Stimulated activated CD4-positive, alpha-beta T cell treated with anti-CD3 and anti-CD28 coated beads, Interleukin-1b, Interleukin-23, amount 100 ng/mL, for 24 hours (primary cell): ENCODE data around the gene ZNF281.
A peak's percentile ranks its signal among the peaks of the same experiment; 100 is the strongest.
"Not testable (repeated sequence)": the region's sequence is repeated elsewhere in the genome, so short reads cannot be mapped to it uniquely, and the experiment has no call there.

ENCODE experiments used
- DNase-seq, 4 experiments: peaks; one replicate each; pipeline ENCODE4 v3.0.0-alpha.2; 2020; ENCODE audit warnings: low read depth in 4 of 4, low spot score in 1 of 4

Gene ZNF281

DNA sequence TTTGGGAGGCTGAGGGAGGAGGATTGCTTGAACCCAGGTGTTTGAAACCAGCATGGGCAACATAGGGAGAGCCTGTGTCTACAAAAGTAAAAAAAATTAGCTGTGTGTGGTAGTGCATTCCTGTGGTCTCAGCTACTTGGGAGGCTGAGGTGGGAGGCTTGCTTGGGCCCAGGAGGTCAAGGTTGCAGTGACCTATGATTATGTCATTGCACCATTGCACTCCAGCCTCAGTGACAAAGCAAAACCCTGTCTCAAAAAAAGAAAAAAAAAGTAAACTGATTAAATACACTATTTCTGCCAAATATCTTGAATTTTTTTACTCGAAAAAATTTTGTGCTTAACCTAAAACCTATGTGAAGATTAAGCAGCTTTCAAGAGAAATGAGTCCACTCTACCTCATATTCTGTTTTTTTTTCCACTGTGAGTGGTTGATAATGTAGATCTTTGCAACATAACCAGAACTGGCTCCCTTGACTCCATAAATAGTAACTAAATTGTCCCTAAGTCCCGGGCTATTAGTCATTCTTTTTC, 19.4 kb upstream of the ZNF281 start:
- no peak for DNase-seq

DNA sequence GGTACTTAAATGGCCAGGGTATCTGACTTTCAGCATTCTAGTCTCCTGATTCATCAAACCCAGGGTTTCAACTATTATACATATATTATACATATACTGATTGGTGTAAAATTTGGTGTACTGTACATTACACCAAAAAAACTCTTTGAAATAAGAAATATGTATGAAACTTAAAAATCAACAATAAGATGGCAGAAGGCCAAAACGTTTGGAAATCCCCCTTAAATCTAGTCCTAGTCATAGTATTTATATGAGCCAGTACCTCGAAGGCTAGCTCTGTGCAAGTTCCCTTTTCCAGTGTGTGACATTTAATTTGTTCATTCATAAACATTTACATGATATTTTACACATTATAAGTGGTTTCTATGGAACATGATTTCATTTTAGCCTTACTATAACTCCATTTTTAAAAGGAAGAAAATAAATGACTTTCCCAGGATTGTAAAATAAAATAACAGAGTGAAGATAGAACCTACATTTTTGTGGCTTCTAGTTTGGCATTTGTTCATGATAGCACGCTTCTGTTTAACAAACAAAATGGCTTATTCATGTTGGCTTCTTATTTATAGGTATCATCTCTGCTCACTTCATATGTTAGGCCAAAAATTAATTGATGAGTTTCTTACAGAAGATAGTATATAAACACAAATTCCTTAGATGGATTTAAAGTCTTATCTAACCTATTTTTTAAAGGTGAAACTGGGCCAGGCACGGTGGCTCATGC, 18.8 kb upstream of the ZNF281 start:
- no peak for DNase-seq

DNA sequence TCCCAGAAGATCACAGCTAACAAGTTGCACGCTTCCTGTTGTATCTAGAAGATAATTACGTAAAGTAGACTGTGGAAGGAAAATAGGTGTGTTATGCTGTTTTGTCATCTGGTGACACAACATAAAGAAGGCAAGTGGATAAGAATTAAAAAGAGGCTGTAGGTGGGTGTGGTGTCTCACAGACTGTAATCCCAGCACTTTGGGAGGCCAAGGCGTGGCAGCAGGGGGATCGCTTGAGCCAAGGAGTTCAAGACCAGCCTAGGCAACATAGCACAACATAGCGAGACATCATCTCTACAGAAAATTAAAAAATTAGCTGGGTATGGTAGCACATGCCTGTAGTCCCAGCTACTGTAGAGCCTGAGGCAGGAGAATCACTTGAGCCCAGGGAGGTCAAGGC, 17.9 kb upstream of the ZNF281 start:
- no peak for DNase-seq

DNA sequence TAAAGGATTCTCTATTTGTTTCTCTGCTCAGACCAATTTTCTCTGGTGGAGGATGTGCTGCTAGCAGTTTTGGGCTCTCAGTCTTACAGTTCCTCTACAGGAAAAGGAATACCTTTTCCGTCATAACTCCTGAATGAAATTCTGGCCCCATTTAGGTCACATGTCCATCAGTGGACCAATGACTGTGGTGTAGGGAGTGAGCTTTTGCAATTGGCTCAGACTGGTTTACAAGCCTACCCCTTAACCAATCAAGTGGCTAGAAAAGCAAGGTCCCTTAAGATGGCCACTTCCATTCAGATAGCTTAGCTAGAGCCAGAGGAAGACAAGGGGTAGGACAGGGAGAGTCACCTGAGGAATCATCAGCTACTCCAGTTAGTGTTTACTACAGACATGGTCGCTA, 16.4 kb upstream of the ZNF281 start:
- no peak for DNase-seq

DNA sequence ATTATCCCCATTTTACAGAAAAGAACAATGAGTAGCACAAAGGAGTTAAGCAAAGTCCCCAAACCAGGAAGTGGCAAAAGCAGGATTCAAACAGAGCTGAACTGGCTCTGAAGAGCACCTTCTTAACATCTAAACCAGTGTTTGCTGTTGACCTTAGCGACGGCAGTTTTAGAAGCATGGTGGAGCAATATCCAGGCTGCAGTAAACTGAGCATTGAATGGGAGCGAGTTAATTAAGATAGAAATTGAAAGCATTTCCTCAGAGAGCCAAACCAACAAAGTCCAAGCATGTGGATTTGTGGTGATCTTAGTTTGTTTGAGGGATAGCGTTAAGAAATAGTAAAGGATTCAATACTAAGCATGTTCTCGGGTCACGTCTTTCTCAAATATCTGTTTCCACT, 13.4 kb upstream of the ZNF281 start:
- DNase-seq, result no peak

DNA sequence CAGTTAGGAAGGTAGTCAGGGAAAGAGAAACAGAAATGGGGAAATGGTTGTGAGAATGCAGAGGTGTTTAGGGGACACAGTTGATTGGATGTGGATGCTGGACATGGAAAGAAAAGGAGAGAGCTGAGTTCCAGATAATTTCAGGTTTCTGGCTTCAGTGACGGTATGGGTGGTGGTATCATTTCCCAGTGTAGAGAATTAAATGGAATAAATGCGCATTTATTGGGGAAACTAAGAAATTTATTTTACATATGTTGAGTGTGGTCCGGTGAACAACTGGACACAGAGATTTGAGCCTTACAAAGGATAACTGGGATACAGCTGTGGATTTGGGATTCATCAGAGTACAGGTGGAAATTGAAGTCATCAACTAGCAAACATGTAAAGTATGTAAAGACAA, 12.4 kb upstream of the ZNF281 start:
- no peak for DNase-seq

DNA sequence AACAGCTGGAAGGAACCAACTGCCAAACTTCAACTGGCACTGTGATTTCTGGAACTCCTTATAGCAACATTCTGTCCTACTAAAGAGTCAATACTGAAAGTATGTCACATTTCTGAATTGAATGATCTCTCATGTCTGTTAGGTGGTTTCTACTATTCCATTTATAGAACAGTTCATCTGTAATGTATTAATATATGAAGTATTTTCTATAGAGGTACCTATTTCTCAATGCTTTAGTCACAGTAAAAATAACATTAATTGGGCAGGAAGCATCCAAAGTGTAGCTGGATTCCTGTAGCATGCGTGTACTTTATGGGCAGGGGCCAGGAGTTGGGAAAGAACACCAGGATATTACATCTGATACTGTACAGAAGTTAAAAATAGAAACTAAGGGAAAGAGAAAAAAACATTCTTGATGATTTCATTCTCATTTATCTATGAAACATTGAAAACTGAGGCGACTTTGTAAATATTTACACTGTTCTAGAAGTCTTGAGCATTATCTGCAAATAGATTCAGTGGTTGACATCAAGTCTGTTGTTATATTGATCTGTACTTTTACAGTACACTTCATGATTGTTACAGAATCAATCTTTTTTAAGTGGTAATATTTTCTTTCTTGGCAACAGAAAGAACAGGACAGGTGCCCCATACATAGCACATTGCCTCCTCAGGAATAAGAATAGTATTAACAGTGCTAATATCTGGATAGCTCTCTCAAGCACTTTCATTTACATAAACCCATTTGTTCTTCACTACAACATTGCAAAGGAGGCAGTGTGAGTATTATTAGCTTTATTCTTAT, 6.2 kb upstream of the ZNF281 start:
- no peak for DNase-seq

DNA sequence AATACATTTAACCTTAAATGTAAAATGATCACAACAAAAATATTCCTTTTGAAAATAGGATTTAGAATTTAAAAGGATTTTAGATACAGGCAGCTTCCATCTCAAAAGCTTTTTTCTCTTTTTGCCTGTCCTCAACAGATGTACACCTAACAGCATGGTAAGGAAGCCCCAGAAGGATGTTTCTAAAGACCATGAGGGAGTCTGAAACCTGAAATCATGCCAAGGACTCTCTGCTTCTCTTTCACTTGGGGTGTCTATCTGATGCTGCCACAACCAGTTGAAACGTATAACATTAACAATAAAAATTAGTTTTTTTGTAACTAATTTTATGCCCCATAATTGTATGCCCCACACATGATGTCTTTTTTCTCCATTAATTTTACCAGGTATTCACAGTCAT, 5.4 kb upstream of the ZNF281 start:
- no peak for DNase-seq

DNA sequence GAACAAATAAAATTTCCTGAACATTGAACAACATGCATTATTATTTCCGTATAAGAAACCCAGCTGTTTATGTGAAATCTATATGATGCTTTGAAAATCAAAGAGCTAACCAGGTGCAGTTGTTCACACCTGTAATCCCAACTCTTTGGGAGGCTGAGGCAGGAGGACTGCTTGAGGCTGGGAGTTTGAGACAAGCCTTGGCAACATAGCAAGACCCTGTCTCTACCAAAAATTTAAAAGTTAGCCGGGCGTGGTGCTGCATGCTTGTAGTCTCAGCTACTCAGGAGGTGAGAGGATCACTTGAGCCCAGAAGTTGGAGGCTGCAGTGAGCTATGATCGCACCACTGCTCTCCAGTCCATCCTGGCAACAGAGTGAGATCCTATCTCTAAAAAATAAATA, 4.8 kb upstream of the ZNF281 start:
- no peak for DNase-seq

DNA sequence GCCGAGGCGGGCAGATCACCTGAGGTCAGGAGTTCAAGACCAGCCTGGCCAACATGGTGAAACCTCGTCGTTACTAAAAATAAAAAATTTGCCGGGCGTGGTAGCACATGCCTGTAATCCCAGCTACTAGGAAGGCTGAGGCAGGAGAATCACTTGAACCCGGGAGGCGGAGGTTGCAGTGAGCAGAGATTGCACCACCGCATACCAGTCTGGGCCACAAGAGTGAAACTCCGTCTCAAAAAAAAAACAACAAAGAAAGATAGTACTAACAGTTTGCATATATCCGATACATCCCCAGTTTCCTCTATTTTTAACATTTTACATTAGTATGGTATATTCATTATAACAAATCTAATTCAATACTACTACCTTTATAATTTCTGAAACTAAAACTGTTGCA, 3.9 kb upstream of the ZNF281 start:
- DNase-seq, result not testable (repeated sequence)

DNA sequence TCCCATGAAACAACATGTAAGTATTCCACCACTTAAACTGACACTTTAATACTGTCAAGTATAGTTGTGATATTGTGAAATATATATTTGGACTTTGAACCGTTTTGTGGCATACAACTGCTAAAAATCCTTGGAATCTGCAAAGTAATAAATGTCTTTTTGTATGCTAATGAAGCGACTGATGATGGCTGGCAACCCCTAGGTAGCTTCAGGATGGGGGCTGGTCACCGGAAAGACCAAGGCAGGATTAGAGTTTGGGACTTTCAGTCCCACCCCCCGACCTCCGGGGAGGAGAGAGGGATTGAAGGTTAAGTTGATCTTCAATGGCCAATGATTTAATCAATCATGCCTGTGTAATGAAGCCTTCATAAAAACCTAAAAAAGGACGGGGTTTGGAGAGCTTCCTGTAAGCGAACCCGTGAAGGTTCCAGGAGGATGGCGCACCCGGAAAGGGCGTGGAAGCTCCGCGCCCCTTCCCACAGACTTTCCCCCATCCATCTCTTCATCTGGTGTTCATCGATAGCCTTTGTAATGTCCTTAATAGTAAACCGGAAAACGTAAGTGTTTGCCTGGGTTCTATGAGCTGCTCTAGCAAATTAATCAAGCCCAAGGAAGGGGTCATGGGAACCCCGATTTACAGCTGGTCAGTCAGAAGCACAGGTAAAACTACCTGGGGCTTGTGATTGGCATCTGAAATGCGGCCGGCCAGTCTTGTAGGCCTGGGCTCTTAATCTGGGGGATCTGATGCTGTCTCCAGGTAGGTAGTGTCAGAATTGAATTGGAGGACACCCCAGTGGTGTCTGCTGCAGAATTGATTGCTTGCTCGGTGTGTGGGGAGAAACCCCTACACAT, 1.8 kb upstream of the ZNF281 start:
- DNase-seq, result no peak

DNA sequence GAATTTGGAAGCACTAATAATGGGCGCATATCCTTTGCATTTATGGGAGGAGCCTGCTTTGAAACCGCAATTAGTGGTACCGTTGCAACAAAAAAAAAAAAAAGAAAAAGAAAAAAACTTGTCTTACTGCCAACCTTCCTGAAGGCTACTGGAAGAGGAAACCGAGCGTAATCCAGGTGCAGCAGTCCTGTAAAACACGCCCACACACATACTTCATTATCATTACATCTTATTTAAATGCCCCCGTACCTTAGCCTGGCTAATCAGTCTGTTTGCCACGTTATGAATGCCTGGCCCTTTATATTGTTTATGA, 686 bp upstream of the ZNF281 start:
- DNase-seq, result no peak

DNA sequence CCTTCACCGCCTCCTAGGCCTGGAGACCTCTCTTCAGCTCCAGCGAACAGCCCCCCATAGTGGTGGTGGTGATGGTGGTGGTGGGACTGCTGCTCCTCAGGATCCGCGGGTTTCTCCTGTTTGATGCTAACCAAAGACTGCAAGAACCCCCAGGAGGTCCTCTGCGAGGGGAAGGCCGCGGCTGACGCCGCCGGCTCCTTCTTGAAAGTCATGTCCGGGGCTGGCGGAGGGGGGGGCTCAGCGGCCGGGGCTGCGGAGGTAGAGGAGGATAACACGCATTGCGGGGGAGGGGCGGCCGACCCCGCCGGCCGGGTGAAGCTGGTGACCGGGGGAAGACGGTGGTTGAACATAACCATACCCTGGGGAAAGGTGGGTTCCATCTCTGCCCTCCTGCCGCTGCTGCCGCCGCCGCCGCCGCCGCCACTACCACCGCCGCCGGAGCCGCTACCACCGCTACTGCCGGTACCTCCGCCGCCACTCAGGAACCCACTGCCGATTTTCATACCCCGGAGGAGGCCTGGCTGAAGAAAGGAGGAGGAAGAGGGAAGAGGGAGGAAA, 554 bp downstream of the ZNF281 start:
- DNase-seq, result peak in 2 of 4 experiments; percentile 19 to 20

DNA sequence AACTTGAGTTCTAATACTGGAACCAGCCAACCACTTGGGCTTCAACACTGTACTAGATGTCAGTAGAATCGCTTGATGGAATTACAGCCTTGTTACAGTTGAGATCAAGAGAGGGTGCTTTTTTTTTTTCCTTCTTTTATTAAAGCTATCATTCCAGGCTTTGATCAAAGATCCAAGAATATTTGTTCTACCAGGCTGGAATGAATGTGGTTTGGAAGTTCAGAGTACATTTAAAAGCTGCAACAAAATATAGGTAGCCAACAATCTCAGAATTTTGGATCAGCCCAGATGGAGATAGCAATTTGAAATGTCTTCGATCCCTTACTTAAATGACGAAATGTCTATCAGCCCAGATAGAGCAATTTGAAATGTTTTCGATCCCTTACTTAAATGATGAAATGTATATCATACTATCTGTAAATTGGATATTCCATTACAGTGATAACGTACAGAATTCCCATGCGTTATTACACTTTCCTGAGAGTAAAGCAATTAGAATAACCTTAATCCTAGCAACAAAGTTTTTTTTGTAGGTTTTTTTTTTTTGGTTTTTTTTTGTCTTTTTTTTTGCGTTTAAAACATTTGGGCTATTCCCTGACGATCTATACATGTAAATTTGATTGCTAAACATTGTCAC, 3.6 kb downstream of the ZNF281 start:
- DNase-seq, result no peak

DNA sequence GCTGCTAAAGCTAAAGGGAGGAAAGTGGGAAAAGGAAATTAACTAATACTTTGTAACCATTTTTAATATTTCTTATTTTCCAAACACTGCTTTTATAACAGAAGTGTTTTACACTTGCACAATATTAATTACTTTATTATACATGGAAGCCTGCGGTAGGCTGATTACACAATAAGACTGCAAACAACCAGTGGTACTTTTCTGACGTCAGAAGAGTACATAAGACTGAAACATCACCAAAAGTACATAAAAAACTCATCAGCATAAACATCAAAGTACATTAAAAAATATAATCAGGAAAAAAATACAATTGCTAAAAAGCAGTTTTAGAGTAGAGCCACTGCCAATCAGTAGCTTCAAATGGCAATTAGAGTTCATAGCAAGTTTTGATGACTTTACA, 4.6 kb downstream of the ZNF281 start:
- DNase-seq, result no peak

DNA sequence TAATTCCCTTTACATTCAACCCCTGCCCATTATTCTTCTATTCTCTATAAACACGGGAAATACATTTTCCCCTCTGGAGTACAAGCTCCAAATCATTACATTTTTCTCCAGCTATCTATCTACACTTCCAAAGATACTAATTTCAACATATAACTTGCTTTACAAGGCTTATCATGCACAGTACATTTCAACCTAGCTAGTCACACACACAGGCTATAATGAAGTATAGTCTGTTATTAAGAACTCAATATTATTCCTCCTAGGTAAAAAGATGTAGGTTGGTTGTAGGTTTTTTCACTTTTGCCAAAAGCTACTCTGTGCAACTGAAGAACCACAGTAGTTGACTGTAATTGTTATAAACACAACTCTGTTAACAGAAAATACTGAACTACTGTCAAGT, 8.1 kb downstream of the ZNF281 start:
- DNase-seq, result no peak

DNA sequence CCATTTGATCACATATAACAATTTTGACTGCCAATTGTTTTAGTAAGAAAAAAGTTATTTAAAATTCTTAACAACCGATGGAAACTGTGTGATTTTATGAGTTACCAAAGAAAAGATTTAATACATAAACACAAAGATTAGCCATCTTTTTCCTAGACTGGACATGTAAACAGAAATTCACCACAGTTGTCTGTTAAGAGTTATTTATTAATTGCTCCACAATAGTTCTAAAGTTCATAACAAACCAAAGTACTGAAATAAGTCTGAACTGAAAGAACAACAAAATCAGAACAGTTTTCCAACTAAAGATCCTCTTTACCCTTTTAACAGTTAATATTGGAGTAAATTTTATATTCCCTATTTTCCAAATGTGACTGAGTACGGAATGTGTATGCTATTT, 8.6 kb downstream of the ZNF281 start:
- no peak for DNase-seq

DNA sequence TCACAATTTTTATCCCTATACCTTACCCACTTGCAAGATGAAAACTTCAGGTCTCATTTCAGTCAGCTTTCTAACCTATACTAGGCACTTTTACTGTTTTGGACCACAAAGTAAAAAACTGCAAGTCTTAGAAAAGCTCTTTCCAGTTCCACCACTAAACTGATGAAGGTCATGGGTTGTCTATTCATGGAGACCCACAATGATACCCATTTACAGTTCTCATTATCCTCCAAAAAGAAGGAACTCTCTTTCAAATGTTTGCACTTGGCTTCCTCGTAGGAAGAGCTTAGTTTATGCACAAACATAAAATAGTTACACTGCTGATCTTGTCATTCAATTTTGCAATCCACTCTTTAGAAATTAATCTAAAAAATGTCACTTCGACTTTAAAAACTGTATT, 9.3 kb downstream of the ZNF281 start:
- no peak for DNase-seq

DNA sequence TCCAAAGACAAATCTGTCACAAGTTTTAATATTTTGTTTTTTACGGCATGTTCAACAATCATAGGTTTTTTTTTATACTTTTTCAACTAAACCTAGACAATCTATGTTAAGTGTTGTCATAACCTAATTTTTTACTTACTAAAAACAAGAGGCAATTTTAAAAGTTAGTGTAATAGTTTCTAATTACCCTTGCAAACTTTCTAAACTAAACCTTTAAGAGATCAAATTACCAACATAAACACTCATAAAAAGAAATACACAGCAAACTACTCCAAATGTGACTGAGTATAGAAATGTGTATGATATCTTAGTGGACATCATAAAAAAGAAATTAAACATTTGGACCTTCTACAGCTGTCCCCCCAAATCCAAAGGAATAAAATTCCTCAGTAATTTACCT, 10.0 kb downstream of the ZNF281 start:
- no peak for DNase-seq

DNA sequence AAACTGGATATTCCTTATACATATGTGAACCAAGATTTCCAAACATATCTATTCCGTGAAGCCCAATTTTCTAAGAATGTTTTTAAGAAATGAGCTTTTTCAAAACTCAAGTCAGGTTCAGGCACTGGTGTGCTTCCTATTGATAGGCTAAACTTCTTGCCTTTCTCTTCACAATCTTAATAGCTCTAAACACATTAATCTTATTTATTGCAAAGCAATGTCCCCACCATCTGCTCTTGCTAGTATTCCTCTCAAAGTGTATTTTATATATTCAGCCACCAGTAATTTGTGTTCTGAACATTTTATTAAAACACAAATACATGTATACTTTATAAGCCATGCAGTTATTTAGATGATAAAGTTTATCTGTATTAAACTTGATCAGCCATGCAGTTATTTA, 11.5 kb downstream of the ZNF281 start:
- no peak for DNase-seq

DNA sequence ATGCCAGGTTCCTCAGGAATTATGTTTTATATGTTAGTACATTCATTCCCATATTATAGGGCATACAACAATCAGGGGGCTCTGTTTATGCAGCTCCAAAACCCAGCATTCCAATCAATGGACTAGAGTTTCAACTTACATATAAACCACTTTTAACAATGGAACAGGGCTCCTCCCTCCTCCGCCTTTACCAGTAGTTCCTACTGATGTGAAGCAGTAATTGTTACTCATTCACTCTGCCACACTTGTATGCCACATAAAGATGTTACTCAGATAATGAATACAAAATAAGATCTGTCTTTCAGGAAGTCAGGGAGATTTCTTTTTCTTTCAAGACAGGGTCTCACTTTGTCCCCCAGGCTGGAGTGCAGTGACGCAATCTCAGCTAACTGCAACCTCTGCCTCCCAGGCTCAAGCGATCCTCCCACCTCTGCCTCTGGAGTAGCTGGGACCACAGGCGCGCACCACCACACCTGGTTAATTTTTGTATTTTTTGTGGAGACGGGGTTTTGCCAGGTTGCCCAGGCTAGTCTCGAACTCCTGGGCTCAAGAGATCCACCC, 17.1 kb downstream of the ZNF281 start:
- DNase-seq, result no peak
